ENCODE data around the gene RBM33.

GRCh38 chr7:155813125-155813524 is 168.7 kb downstream of the RBM33 start:
- TF ChIP-seq EP300 (IDR thresholded peaks at IDR 0.05) (no peak), POLR2A (IDR thresholded peaks at IDR 0.05; ENCODE audit: low read length) (no peak), MYC (IDR thresholded peaks at IDR 0.05; ENCODE audit: borderline replicate concordance, low read length) (no peak)

Data from A549 (cell line).